H9 (cell line): ENCODE results near the gene ROBO1. TPM values are rescaled to one million over a fixed set of nuclear protein-coding genes. Genes with fewer than 3 reads are reported as not detected.
A peak's percentile ranks its signal among the peaks of the same experiment; 100 is the strongest.

ENCODE experiments used
- DNase-seq: peaks from one replicate; pipeline ENCODE4 v3.0.0-alpha.2; 2017
- H2AFZ ChIP-seq: one replicate; pipeline ENCODE4 v1.6.1; 2013; ENCODE audit warnings: mild to moderate bottlenecking, low read length, control low read depth, moderate library complexity
- H2AK5ac ChIP-seq: 2 replicates; pipeline ENCODE4 v1.6.1; 2013; ENCODE audit warnings: low read length, control low read depth, mixed read lengths; ENCODE audit not compliant: insufficient read length
- H2BK120ac ChIP-seq: one replicate; pipeline ENCODE4 v1.6.1; 2013; ENCODE audit warnings: low read depth, mild to moderate bottlenecking, low read length, control low read depth, inconsistent platforms; ENCODE audit not compliant: poor library complexity, severe bottlenecking
- H2BK12ac ChIP-seq: 2 replicates; pipeline ENCODE4 v1.6.1; 2013; ENCODE audit warnings: low read length, control low read depth, mixed read lengths, low read depth; ENCODE audit not compliant: insufficient read length
- H2BK15ac ChIP-seq: 2 replicates; pipeline ENCODE4 v1.6.1; 2013; ENCODE audit warnings: low read depth, low read length, control low read depth
- H2BK20ac ChIP-seq: one replicate; pipeline ENCODE4 v1.6.1; 2013; ENCODE audit warnings: low read depth, mild to moderate bottlenecking, low read length, control low read depth, inconsistent platforms; ENCODE audit not compliant: poor library complexity, severe bottlenecking
- H2BK5ac ChIP-seq: 2 replicates; pipeline ENCODE4 v1.6.1; 2013; ENCODE audit warnings: low read length, control low read depth, mixed read lengths; ENCODE audit not compliant: insufficient read length
- H3K14ac ChIP-seq: 2 replicates; pipeline ENCODE4 v1.6.1; 2013; ENCODE audit warnings: low read length, control low read depth; ENCODE audit not compliant: insufficient read depth
- H3K18ac ChIP-seq: 2 replicates; pipeline ENCODE4 v1.6.1; 2013; ENCODE audit warnings: low read depth, mild to moderate bottlenecking, mixed read lengths, low read length, control low read depth; ENCODE audit not compliant: insufficient read length
- H3K23ac ChIP-seq: 2 replicates; pipeline ENCODE4 v1.6.1; 2013; ENCODE audit warnings: low read length, control low read depth, mixed read lengths, low read depth; ENCODE audit not compliant: insufficient read length
- H3K23me2 ChIP-seq: 2 replicates; pipeline ENCODE4 v1.6.1; 2013; ENCODE audit warnings: low read depth, mild to moderate bottlenecking, mixed read lengths, low read length, control low read depth; ENCODE audit not compliant: insufficient read length, poor library complexity, severe bottlenecking
- H3K27ac ChIP-seq: 2 replicates; pipeline ENCODE4 v1.5.1; 2013; ENCODE audit warnings: low read length, control low read depth, mixed read lengths, low read depth; ENCODE audit not compliant: insufficient read length
- H3K27me3 ChIP-seq: 2 replicates; pipeline ENCODE4 v1.6.1; 2013; ENCODE audit warnings: low read length, control low read depth, inconsistent platforms; ENCODE audit not compliant: insufficient read depth
- H3K4ac ChIP-seq: 2 replicates; pipeline ENCODE4 v1.6.1; 2013; ENCODE audit warnings: low read depth, mild to moderate bottlenecking, control low read depth, inconsistent platforms, low read length, moderate library complexity
- H3K4me1 ChIP-seq: 2 replicates; pipeline ENCODE4 v1.6.1; 2013; ENCODE audit warnings: low read length, control low read depth, inconsistent platforms; ENCODE audit not compliant: insufficient read depth
- H3K4me2 ChIP-seq: 2 replicates; pipeline ENCODE4 v1.6.1; 2013; ENCODE audit warnings: low read length, control low read depth, mixed read lengths; ENCODE audit not compliant: insufficient read length, insufficient read depth
- H3K56ac ChIP-seq: 2 replicates; pipeline ENCODE4 v1.6.1; 2013; ENCODE audit warnings: low read depth, mild to moderate bottlenecking, mixed read lengths, low read length, control low read depth; ENCODE audit not compliant: insufficient read length
- H3K79me1 ChIP-seq: 2 replicates; pipeline ENCODE4 v1.6.1; 2013; ENCODE audit warnings: low read depth, mild to moderate bottlenecking, moderate library complexity, low read length, control low read depth, inconsistent platforms; ENCODE audit not compliant: insufficient read depth, poor library complexity, severe bottlenecking
- H3K79me2 ChIP-seq: 2 replicates; pipeline ENCODE4 v1.6.1; 2013; ENCODE audit warnings: low read length, control low read depth, inconsistent platforms; ENCODE audit not compliant: insufficient read depth
- H3K9ac ChIP-seq: 2 replicates; pipeline ENCODE4 v1.6.1; 2013; ENCODE audit warnings: low read length, control low read depth, mixed read lengths; ENCODE audit not compliant: insufficient read length; ENCODE audit errors: extremely low read depth
- H3K9me3 ChIP-seq: one replicate; pipeline ENCODE4 v1.6.1; 2013; ENCODE audit warnings: low read depth, low read length, inconsistent platforms; ENCODE audit not compliant: control insufficient read depth
- H3T11ph ChIP-seq: one replicate; pipeline ENCODE4 v1.6.1; 2013; ENCODE audit warnings: mild to moderate bottlenecking, low read length, control low read depth, inconsistent platforms
- H4K20me1 ChIP-seq: one replicate; pipeline ENCODE4 v1.6.1; 2013; ENCODE audit not compliant: control insufficient read depth, insufficient read length, insufficient read depth
- H4K5ac ChIP-seq: 2 replicates; pipeline ENCODE4 v1.6.1; 2013; ENCODE audit warnings: low read depth, mild to moderate bottlenecking, mixed read lengths, low read length, control low read depth; ENCODE audit not compliant: insufficient read length
- H4K8ac ChIP-seq: replicated peaks from 2 replicates; pipeline ENCODE4 v1.6.1; 2013; ENCODE audit warnings: low read length, control low read depth, mixed read lengths, low read depth; ENCODE audit not compliant: insufficient read length
- H4K91ac ChIP-seq: 2 replicates; pipeline ENCODE4 v1.6.1; 2013; ENCODE audit warnings: low read depth, mild to moderate bottlenecking, moderate library complexity, mixed read lengths, low read length, control low read depth; ENCODE audit not compliant: insufficient read length
- H3K27ac Mint-ChIP-seq, 3 experiments: 2 replicates in 2 of 3; 3 replicates in 1 of 3; pipeline ENCODE4 v1.8.0; 2020 to 2021; ENCODE audit warnings: mixed read lengths in 3 of 3, mild to moderate bottlenecking in 1 of 3, moderate library complexity in 1 of 3
- H3K27me3 Mint-ChIP-seq: 2 replicates; pipeline ENCODE4 v1.8.0; 2021; ENCODE audit warnings: low read depth, mild to moderate bottlenecking, moderate library complexity, mixed read lengths
- H3K36me3 Mint-ChIP-seq, 3 experiments: 2 replicates in 2 of 3; 3 replicates in 1 of 3; pipeline ENCODE4 v1.8.0; 2020 to 2021; ENCODE audit warnings: low read depth in 3 of 3, mixed read lengths in 3 of 3; ENCODE audit not compliant: insufficient read depth in 1 of 3
- H3K4me1 Mint-ChIP-seq, 2 experiments: 2 replicates each; pipeline ENCODE4 v1.8.0; 2020; ENCODE audit warnings: mixed read lengths in 2 of 2
- H3K4me3 Mint-ChIP-seq, 2 experiments: 2 replicates in 1 of 2; 3 replicates in 1 of 2; pipeline ENCODE4 v1.8.0; 2020 to 2021; ENCODE audit warnings: mild to moderate bottlenecking in 2 of 2, mixed read lengths in 2 of 2, moderate library complexity in 1 of 2
- H3K9me3 Mint-ChIP-seq, 2 experiments: 2 replicates in 1 of 2; 3 replicates in 1 of 2; pipeline ENCODE4 v1.8.0; 2020; ENCODE audit warnings: mild to moderate bottlenecking in 2 of 2, mixed read lengths in 2 of 2, moderate library complexity in 1 of 2
- CTCF ChIP-seq: fragments of 200-600 bp; sonication (generic); conservative IDR thresholded peaks from 3 replicates; pipeline ENCODE4 v1.8.0; 2021; ENCODE audit warnings: antibody characterized with exemption, mild to moderate bottlenecking
- WGBS: extraction: QIAGEN DNeasy Blood & Tissue Kit; methylation state at CpG from one replicate; pipeline ENCODE4 v1.1.7; 2013; ENCODE audit warnings: missing lambda C conversion rate, low lambda C conversion rate, mixed read lengths; ENCODE audit not compliant: insufficient read length; ENCODE audit errors: extremely low coverage; 5-methylcytosine and 5-hydroxymethylcytosine counted together
- total RNA-seq: library from RNA; stranded (reverse); gene quantifications from 2 replicates; pipeline ENCODE4 v1.2.1, GENCODE V29; 2021

The ROBO1 gene
- total RNA-seq, 1 experiment from 2014 or later: 62.7 TPM

GRCh38 chr3:78855190-78855589, 912.6 kb downstream of the ROBO1 start:
- Mint-ChIP-seq H3K9me3 (no peaks in the 10 kb centered on the region), H3K4me1 (peaks cover 15 to 19% of the 10 kb centered on the region in 2 experiments; a peak in 3 of 4 replicates), H3K4me3 (no peak overlapping the region), H3K27me3 (no peaks in the 10 kb centered on the region), H3K36me3 (no peaks in the 10 kb centered on the region), H3K27ac (peak overlapping the region in 1 of 3 experiments; percentile 40; a peak in 1 of 7 replicates)
- Histone ChIP-seq H3K4ac (no peak overlapping the region), H3K18ac (no peak overlapping the region), H2BK20ac (no peak overlapping the region), H2BK120ac (no peak overlapping the region), H3K4me2 (no peak overlapping the region), H3K4me1 (0 out of 2 replicates have a peak, but pooled peaks cover 2% of the 10 kb centered on the region), H4K91ac (no peak overlapping the region), H3K79me2 (0 out of 2 replicates have a peak, but pooled peaks cover 2% of the 10 kb centered on the region), H2BK12ac (no peak overlapping the region), H2BK5ac (no peak overlapping the region), H3K14ac (no peak overlapping the region), H3K27me3 (no peaks in the 10 kb centered on the region), H4K8ac (no peak overlapping the region), H3K27ac (peak overlapping the region; percentile 5), H3K9me3 (no peaks in the 10 kb centered on the region), H4K20me1 (no peaks in the 10 kb centered on the region), H3T11ph (no peak overlapping the region), H3K23ac (no peak overlapping the region), H2AK5ac (no peak overlapping the region), H3K9ac (no peak overlapping the region), H3K79me1 (no peaks in the 10 kb centered on the region), H4K5ac (no peak overlapping the region), H2BK15ac (no peak overlapping the region), H2AFZ (no peak overlapping the region), H3K56ac (no peak overlapping the region), H3K23me2 (no peaks in the 10 kb centered on the region)
- no CpG with 5 or more reads among the region's 5 CpGs for WGBS
- no peak for DNase-seq
- TF ChIP-seq CTCF: no peak
